Breast epithelium (tissue), 4 donors: ENCODE results near the gene CACNA1I. TPM values are rescaled to one million over a fixed set of nuclear protein-coding genes. Genes with fewer than 3 reads are reported as not detected.

Experiments used
- DNase-seq, 2 donors: peaks; one replicate each; pipeline ENCODE4 v3.0.0-alpha.2; 2019; ENCODE audit warnings: low spot score in 2 of 2
- H3K27ac ChIP-seq, 2 donors: fragments of 200-600 bp; sonication (generic) in 1 of 2; one replicate each; pipeline ENCODE4 v1.5.1; 2016 to 2019; ENCODE audit warnings: mild to moderate bottlenecking in 1 of 2
- H3K27me3 ChIP-seq, 2 donors: fragments of 200-600 bp; sonication (generic) in 1 of 2; one replicate each; pipeline versions ENCODE4 v1.5.1 to v1.6.0; 2017 to 2019; ENCODE audit warnings: control low read depth in 1 of 2, mild to moderate bottlenecking in 1 of 2
- H3K36me3 ChIP-seq: fragments of 200-600 bp; one replicate; pipeline ENCODE4 v1.5.1; 2019
- H3K4me1 ChIP-seq, 2 donors: fragments of 200-600 bp; sonication (generic); one replicate each; pipeline ENCODE4 v1.5.1; 2016 to 2019; ENCODE audit warnings: control low read depth in 1 of 2
- H3K4me3 ChIP-seq, 3 donors: fragments of 200-600 bp; sonication (generic); 1 replicate in 2 of 3; 2 replicates in 1 of 3; pipeline ENCODE4 v1.5.1; 2016 to 2019; ENCODE audit warnings: mild to moderate bottlenecking in 3 of 3, moderate library complexity in 2 of 3
- H3K9me3 ChIP-seq, 2 donors: fragments of 200-600 bp; sonication (generic) in 1 of 2; one replicate each; pipeline ENCODE4 v1.5.1; 2016 to 2019; ENCODE audit warnings: control low read depth in 1 of 2
- POLR2A ChIP-seq: fragments of 450-650 bp; IDR thresholded peaks from one replicate; pipeline ENCODE4 v1.6.1; 2016; ENCODE audit warnings: antibody characterized with exemption, mild to moderate bottlenecking, moderate library complexity
- POLR2AphosphoS5 ChIP-seq, 3 donors: sonication (generic); formaldehyde crosslinking; IDR thresholded peaks; one replicate each; pipeline ENCODE4 v1.6.1; 2017; ENCODE audit warnings: antibody characterized with exemption in 3 of 3
- intact Hi-C: fragments of 100-400 bp; cut with DNase I; formaldehyde crosslinking; loops from one replicate; pipeline ENCODE4 v1.15.1; 2023; ENCODE audit warnings: low total_unique reads
- total RNA-seq, 3 donors: library from RNA; depleted of rRNA; stranded (reverse); fragments of >200 nt; gene quantifications; one replicate each; pipeline ENCODE4 v1.1.0, GENCODE V29; 2016
- TF ChIP-seq, protein P1 (sequence below), 3 donors: fragments of 450-650 bp; IDR thresholded peaks; one replicate each; pipeline ENCODE4 v1.5.1; 2016 to 2017; ENCODE audit warnings: antibody characterized with exemption in 3 of 3, mild to moderate bottlenecking in 3 of 3, moderate library complexity in 3 of 3

The CACNA1I gene
- total RNA-seq, 3 donors from 2014 or later, result 0.32 to 0.44 (median 0.33) TPM

DNA sequence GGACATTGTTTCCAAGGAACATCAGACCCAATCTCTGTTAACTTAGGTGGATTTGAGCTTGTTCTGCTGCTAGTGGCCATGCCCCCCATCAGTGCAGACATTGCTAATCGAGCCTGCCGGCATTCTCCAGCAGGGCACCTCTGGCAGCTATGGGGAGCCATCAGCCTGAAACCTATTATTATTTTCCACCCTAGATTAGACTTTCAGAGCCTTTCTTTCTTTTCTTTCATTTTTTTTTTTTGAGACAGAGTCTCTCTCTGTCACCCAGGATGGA lies 4.9 kb downstream of the CACNA1I start:
- Histone ChIP-seq H3K4me3 (no peak overlapping the region), H3K27me3 (no peaks in the 10 kb centered on the region), H3K36me3 (no peaks in the 10 kb centered on the region), H3K9me3 (no peaks in the 10 kb centered on the region), H3K27ac (no peak overlapping the region), H3K4me1 (no peaks in the 10 kb centered on the region)
- TF ChIP-seq POLR2A (no peak), POLR2AphosphoS5 (IDR thresholded peaks at IDR 0.05) (no peak)
- TF ChIP-seq, protein P1, sequence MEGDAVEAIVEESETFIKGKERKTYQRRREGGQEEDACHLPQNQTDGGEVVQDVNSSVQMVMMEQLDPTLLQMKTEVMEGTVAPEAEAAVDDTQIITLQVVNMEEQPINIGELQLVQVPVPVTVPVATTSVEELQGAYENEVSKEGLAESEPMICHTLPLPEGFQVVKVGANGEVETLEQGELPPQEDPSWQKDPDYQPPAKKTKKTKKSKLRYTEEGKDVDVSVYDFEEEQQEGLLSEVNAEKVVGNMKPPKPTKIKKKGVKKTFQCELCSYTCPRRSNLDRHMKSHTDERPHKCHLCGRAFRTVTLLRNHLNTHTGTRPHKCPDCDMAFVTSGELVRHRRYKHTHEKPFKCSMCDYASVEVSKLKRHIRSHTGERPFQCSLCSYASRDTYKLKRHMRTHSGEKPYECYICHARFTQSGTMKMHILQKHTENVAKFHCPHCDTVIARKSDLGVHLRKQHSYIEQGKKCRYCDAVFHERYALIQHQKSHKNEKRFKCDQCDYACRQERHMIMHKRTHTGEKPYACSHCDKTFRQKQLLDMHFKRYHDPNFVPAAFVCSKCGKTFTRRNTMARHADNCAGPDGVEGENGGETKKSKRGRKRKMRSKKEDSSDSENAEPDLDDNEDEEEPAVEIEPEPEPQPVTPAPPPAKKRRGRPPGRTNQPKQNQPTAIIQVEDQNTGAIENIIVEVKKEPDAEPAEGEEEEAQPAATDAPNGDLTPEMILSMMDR (IDR thresholded peaks at IDR 0.05), result no peak
- DNase-seq, result no peak
- intact Hi-C loops, result no loop called here

DNA sequence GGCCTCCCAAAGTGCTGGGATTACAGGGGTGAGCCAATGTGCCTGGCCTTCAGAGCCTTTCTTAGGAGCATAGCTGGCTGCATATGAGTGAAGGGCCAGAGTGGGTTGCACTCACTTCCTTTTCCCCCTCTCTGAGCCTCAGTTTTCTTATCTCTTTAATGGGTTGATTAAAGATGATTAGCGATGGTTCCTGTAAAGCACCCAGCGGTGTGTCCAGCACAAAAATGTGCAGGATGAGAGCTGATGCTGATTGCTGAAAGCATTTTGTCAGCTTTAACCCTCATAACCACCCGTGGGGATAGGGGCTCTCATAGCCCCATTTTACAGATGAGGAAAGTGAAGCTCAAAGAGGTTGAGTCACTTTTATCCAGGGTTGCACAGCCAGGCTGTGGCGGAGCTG lies 5.5 kb downstream of the CACNA1I start:
- Histone ChIP-seq H3K4me3 (no peak overlapping the region), H3K27me3 (no peaks in the 10 kb centered on the region), H3K27ac (no peak overlapping the region), H3K4me1 (no peaks in the 10 kb centered on the region), H3K9me3 (no peaks in the 10 kb centered on the region), H3K36me3 (no peaks in the 10 kb centered on the region)
- TF ChIP-seq POLR2AphosphoS5 (IDR thresholded peaks at IDR 0.05) (no peak), POLR2A (no peak)
- TF ChIP-seq, protein P1 (IDR thresholded peaks at IDR 0.05), result no peak
- no peak for DNase-seq
- intact Hi-C loops, result no loop called here

DNA sequence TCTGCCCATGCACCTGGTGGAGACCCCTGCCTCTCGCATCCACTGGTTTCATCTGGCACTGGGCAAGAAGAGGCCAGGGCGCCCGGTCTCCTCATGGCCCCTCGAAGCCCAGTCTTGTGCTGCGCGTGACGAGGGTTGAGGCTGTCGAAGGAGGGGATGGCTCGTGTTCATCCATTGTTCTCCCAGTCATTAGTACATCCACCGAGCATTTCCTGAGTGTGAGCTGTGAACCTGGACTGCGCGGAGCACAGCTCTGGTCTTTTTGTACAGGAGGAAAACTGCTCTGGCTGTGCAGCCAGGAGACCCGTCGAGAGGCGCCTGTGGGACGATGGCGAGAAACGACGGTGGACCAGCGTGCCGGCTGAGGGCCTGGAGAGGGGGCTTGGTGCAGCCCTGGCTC lies 6.8 kb downstream of the CACNA1I start:
- Histone ChIP-seq H3K36me3 (no peaks in the 10 kb centered on the region), H3K9me3 (no peaks in the 10 kb centered on the region), H3K4me3 (no peak overlapping the region), H3K27me3 (no peaks in the 10 kb centered on the region), H3K27ac (no peak overlapping the region), H3K4me1 (no peaks in the 10 kb centered on the region)
- no peak for DNase-seq
- intact Hi-C loops, result no loop called here
- no peak for TF ChIP-seq POLR2AphosphoS5 (IDR thresholded peaks at IDR 0.05)

DNA sequence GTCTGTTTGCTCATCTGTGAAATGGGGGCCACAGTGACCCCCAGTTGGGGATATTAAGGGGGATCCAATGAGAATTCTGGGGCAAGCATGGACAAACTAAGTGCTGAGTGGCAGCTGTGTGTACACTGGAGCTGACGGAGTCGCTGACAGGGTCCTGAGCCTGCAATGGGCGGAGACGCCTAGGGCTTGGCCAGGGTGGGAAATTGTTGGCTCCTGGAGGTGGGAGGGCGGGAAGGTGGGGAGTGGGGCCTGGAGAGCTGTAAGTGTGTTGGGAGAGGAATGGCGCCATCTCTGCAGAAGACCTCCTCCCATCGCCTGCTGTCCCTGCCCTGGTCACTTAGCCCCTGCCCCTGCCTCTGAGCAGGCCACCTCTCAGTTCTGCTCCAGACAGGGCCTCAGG lies 7.3 kb downstream of the CACNA1I start:
- TF ChIP-seq POLR2AphosphoS5 (IDR thresholded peaks at IDR 0.05), result no peak
- TF ChIP-seq, protein P1 (IDR thresholded peaks at IDR 0.05), result no peak
- TF ChIP-seq POLR2A, result no peak
- no peaks in the 10 kb centered on the region for H3K4me1 ChIP-seq
- intact Hi-C loops, result no loop called here
- no peaks in the 10 kb centered on the region for H3K27me3 ChIP-seq
- H3K36me3 ChIP-seq, result no peaks in the 10 kb centered on the region
- no peak for DNase-seq
- H3K27ac ChIP-seq, result no peak overlapping the region
- H3K4me3 ChIP-seq, result no peak overlapping the region
- H3K9me3 ChIP-seq, result no peaks in the 10 kb centered on the region

DNA sequence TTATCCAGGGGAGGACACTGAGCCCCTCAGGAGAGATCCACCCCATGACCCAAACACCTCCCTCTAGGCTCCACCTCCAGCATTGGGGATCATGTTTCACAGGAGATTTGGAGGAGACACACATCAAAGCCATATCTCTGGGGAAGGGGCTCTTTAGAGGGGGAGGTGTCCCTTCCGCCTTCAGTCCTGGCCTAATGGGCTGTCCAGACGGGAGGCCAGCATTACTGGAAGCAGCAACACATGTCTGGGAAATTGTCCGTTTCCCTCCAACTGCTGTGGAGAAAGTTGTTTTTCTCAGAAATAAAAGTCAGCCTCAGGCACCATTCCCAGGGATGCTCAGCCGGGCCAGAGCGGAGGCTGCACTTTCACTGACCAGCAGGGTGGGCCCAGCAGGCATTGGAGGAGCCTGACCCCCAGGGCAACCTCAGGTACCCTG lies 9.5 kb downstream of the CACNA1I start:
- TF ChIP-seq, protein P1 (IDR thresholded peaks at IDR 0.05), result no peak
- TF ChIP-seq POLR2AphosphoS5 (IDR thresholded peaks at IDR 0.05) (no peak), POLR2A (no peak)
- Histone ChIP-seq H3K9me3 (no peaks in the 10 kb centered on the region), H3K4me1 (no peaks in the 10 kb centered on the region), H3K4me3 (no peak overlapping the region), H3K36me3 (no peaks in the 10 kb centered on the region), H3K27me3 (no peaks in the 10 kb centered on the region), H3K27ac (no peak overlapping the region)
- DNase-seq, result no peak
- intact Hi-C loops, result loop anchor here (1.0 kb wide), 1 partner anchor 10 kb away; the partner anchor contains the start of gene CACNA1I

DNA sequence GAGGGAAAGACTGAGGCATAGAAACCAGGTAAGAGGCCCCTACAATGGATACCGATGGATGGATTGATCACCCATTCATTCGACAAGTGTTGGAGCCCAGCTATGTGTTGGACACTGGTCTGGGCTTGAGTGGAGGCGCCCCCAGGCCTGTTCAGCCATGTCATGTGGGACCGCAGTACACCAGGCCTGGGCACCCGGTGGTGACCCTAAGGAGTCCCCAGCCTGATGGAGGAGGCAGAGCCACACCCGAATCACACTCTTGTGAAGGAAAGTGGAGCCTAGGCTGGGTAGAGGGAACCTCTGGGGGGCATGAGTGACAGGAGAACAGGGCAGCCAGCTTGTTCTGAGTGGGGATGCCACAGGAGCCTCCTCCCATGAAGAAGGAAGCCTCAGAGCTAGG lies 10.2 kb downstream of the CACNA1I start:
- H3K27ac ChIP-seq, result no peak overlapping the region
- no peaks in the 10 kb centered on the region for H3K4me1 ChIP-seq
- intact Hi-C loops, result loop anchor here (1.0 kb wide), 1 partner anchor 10 kb away; the partner anchor contains the start of gene CACNA1I
- H3K27me3 ChIP-seq, result no peaks in the 10 kb centered on the region
- H3K4me3 ChIP-seq, result no peak overlapping the region
- no peaks in the 10 kb centered on the region for H3K9me3 ChIP-seq
- TF ChIP-seq POLR2A (no peak), POLR2AphosphoS5 (IDR thresholded peaks at IDR 0.05) (no peak)
- TF ChIP-seq, protein P1 (IDR thresholded peaks at IDR 0.05), result no peak
- no peaks in the 10 kb centered on the region for H3K36me3 ChIP-seq
- no peak for DNase-seq
